Astrocyte of the spinal cord (primary cell): Measurements from ENCODE around the gene TMPRSS11F.
A peak's percentile ranks its signal among the peaks of the same experiment; 100 is the strongest.

Experiments used
- DNase-seq: peaks from one replicate; pipeline ENCODE4 v3.0.0; 2011; ENCODE audit warnings: low read depth, low spot score
- H3K4me3 ChIP-seq: 2 replicates; pipeline ENCODE4 v1.5.1; 2011; ENCODE audit warnings: low read depth, mild to moderate bottlenecking, low read length, moderate library complexity
- in situ Hi-C: cut with HindIII; loops from 2 replicates; pipeline ENCODE4 v1.10.0; 2017; ENCODE audit warnings: low sequenced_read_pairs
- TF ChIP-seq, protein P1 (sequence below): IDR thresholded peaks from 2 replicates; pipeline ENCODE4 v1.5.1; 2012; ENCODE audit warnings: low read depth, mild to moderate bottlenecking, low read length, inconsistent platforms

The TMPRSS11F gene

DNA sequence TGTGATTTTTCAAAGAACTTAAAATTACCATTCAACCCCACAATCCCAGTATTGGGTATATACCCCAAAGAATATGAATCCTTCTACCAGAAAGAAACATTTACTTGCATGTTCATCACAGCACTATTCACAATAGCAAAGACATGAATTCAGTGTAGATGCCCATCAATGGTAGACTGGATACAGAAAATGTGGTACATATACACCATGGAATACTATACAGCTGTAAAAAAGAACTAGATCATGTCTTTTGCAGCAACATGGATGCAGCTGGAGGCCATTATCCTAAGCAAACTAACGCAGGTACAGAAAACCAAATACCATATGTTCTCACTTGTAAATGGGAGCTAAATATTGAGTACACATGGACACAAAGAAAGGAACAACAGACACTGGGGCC is 34.1 kb upstream of the TMPRSS11F start:
- no peak for DNase-seq
- TF ChIP-seq, protein P1, sequence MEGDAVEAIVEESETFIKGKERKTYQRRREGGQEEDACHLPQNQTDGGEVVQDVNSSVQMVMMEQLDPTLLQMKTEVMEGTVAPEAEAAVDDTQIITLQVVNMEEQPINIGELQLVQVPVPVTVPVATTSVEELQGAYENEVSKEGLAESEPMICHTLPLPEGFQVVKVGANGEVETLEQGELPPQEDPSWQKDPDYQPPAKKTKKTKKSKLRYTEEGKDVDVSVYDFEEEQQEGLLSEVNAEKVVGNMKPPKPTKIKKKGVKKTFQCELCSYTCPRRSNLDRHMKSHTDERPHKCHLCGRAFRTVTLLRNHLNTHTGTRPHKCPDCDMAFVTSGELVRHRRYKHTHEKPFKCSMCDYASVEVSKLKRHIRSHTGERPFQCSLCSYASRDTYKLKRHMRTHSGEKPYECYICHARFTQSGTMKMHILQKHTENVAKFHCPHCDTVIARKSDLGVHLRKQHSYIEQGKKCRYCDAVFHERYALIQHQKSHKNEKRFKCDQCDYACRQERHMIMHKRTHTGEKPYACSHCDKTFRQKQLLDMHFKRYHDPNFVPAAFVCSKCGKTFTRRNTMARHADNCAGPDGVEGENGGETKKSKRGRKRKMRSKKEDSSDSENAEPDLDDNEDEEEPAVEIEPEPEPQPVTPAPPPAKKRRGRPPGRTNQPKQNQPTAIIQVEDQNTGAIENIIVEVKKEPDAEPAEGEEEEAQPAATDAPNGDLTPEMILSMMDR: no peak
- no peak overlapping the region for H3K4me3 ChIP-seq
- in situ Hi-C loops: no loop called here

DNA sequence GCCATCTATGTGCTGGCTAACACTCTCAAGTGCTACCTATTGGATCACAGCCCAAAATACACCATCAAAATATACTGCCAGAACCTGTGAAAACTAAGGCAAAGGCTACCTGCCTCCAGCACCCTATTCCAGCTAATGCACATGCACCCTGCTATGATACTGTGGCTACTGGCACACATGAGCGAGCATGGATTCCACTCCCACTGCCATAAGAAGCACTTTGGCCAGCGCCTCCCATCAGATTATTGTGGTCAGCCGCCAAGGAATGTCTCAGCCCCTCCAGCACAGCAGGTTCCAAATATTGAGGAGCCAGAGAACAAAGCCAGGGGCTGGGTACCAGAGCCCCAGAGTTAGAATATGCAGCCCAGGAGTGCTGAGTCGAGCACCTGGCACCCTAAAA is 32.5 kb upstream of the TMPRSS11F start:
- TF ChIP-seq, protein P1: no peak
- in situ Hi-C loops: no loop called here
- peak; percentile 14 for DNase-seq
- no peak overlapping the region for H3K4me3 ChIP-seq

DNA sequence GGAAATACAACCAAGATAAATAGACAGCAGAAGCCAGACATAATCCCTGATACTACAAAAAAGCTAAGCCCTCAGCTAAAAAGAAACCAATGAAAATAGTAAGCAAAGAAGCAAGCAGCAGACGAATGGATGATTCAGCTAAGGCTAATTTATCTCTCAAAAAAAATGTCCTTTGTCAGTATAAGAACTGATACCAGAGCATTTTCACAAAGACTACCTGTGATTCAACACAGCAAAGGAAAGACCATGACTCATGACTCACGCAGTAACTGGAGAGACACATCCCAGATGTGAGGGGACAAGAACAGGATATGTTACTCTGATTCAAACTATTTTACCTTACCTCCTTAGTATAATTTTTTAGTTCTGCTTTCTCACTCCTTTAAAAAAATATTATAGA is 22.7 kb upstream of the TMPRSS11F start:
- in situ Hi-C loops: no loop called here
- DNase-seq: peak; percentile 28
- H3K4me3 ChIP-seq: no peak overlapping the region
- TF ChIP-seq, protein P1: no peak

DNA sequence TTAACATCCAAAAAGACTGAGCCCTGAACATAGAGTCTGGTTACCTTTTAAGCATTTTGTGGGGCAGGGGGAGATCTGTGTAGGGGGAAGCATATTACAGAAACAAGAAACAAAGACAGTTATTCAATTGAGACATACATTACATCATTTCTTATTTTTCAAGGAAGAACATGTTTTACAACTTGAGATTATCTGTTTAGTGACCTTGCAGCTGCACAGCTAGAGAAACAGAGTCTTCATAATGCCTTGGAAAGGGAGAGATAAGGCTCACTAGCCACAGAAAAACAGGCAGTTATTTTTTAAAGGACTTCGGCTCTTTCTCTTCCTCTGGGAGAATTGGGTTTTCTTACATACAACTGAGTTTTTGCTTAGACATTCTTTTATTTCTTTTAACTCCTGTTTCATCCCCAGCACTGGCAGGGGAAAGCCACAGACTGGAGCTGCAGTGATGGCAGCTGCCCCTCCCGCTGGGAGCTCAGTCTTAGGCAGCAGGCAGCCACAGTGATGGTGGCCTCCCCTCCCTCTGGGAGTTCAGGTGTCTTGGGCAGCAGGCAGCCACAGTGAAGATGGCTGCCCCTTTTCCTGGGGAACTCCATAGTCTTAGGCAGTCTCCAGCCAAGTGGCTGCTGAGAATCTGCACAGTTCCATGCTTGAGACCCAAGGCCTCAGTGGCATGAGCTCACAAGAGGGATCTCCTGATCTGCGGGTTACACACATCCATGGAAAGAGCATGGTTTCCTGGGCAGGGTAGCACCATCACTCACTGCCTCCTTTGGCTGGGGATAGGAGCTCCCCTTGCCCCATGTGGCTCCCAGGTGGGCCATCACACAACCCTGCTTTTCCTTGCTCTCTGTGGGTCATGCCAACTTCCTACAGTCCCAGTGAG is 19.4 kb upstream of the TMPRSS11F start:
- TF ChIP-seq, protein P1: no peak
- DNase-seq: no peak
- in situ Hi-C loops: no loop called here
- H3K4me3 ChIP-seq: no peak overlapping the region

GRCh38 chr4:68147079-68147478 is 17.4 kb upstream of the TMPRSS11F start:
- in situ Hi-C loops: no loop called here
- TF ChIP-seq, protein P1: no peak
- H3K4me3 ChIP-seq: no peak overlapping the region
- DNase-seq: no peak

GRCh38 chr4:68145261-68145660 is 15.6 kb upstream of the TMPRSS11F start:
- in situ Hi-C loops: no loop called here
- no peak for DNase-seq
- no peak overlapping the region for H3K4me3 ChIP-seq
- TF ChIP-seq, protein P1: no peak
